Stimulated activated CD8-positive, alpha-beta memory T cell treated with anti-CD3 and anti-CD28 coated beads, Interleukin-4, amount 100 ng/mL, for 48 hours (primary cell): ENCODE results near the gene PUS3.

Experiments used
- DNase-seq: peaks from one replicate; pipeline ENCODE4 v3.0.0-alpha.2; 2020

The PUS3 gene, protein sequence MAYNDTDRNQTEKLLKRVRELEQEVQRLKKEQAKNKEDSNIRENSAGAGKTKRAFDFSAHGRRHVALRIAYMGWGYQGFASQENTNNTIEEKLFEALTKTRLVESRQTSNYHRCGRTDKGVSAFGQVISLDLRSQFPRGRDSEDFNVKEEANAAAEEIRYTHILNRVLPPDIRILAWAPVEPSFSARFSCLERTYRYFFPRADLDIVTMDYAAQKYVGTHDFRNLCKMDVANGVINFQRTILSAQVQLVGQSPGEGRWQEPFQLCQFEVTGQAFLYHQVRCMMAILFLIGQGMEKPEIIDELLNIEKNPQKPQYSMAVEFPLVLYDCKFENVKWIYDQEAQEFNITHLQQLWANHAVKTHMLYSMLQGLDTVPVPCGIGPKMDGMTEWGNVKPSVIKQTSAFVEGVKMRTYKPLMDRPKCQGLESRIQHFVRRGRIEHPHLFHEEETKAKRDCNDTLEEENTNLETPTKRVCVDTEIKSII

DNA sequence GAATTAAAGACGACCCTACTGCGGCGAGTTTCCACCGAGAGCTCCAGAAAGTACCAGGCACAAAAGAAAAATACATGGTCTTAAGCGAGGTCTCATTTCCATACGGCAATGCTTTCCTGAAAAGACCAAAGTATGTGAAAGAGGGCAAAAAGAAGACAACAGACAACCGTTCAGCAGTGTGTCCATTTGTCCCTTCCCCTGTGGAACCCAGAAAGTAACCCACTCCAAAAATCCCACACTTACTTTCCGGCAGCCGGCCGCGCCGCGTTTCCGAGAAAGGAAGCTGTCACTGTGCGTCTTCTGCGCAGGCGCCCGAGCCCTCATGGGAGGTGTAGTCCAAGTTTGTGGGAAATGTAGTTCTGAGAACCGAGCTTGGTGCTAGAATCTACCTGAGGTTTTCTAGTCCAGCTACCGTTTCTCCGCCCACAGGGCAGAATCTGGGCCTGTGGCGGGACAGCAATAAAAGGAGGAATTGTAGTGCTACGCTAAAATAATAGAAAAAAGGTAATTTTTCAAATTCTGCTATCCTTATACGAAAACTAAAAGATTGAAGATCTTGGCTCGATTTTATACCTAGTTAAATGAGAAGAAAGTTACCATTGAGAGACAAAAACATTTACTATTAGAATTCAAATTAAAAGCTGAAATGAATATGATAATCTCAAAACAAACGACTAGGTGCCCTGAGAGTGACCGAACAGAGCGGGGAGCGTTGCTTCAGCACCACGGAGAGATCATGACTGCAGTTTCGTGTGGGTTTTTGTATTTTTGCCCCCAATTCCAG is at the start of gene PUS3:
Gene PUS3, minus strand, starts transcription at position 280 of the 784 bp plus-strand sequence. CDS start 6,922 bp downstream, outside the sequence.
- peak; percentile 93 for DNase-seq

GRCh38 chr11:125952559-125952958 is 49.6 kb upstream of the PUS3 start:
- DNase-seq: no peak

DNA sequence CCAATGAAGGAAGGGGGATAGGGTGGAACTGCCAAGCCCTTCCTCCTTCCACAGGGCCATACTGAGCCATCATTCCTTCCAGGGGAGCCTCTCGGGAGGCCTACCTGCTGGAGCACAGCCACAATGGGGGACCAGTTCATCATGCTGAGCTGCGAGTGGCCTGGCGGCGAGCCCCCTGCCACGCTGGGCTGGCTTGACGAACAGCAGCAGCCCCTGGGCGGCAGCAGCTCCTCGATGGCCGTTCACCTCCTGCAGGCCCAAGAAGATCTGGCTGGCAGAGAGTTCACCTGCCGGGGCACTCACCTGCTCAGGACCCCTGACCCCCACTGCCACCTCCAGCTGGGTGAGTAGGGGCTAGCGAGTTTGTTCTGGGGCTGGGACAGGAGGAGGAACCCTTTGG is 48.7 kb upstream of the PUS3 start:
- no peak for DNase-seq

DNA sequence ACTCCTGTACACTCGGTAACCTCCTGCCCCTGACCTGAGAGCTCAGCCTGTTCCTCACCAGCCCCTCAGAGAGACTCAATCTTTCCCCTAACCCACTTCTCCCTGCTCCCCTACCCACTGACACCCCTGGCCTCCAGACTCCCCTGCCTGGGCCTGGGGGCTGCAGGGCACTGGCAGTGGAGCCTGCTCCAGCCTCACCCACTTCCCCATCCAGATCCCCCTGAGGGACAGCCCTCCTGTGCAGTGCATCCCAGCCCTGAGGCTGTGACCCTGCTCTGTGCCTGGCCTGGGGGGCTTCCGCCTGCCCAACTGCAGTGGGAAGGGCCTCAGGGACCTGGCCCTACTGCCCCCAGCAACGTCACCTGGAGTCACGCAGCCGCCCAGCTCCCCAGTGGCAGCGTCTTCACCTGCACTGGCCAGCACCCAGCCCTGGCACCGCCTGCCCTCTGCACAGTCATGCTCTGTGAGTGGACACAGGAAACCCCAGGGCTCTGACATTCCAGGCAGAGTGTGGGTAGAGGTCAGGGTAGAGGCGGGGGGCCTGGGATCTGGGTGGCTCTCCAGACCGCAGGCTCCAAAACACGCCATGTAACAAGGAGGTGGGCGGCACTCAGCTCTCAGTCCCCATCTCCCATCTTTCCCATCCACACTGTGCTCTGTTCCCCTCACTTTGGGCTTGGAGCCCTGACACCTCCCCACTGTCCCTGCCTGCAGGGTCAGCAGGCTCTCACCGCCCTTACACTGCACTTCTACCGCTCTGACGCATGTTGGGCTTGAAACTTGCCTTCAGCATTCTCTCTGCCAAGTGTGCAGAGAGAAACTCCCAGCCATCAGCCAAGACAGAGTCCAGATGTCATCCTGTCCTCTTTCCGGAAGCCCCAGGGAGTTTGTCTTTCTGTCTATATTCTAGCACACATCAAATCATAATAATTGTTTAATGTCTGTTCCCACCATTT is 48.0 kb upstream of the PUS3 start:
- no peak for DNase-seq

GRCh38 chr11:125950178-125950490 is 47.1 kb upstream of the PUS3 start:
- no peak for DNase-seq

- DNase-seq: no peak
These were observed 46.5 kb upstream of the PUS3 start for GRCh38 chr11:125949271-125950177.

DNA sequence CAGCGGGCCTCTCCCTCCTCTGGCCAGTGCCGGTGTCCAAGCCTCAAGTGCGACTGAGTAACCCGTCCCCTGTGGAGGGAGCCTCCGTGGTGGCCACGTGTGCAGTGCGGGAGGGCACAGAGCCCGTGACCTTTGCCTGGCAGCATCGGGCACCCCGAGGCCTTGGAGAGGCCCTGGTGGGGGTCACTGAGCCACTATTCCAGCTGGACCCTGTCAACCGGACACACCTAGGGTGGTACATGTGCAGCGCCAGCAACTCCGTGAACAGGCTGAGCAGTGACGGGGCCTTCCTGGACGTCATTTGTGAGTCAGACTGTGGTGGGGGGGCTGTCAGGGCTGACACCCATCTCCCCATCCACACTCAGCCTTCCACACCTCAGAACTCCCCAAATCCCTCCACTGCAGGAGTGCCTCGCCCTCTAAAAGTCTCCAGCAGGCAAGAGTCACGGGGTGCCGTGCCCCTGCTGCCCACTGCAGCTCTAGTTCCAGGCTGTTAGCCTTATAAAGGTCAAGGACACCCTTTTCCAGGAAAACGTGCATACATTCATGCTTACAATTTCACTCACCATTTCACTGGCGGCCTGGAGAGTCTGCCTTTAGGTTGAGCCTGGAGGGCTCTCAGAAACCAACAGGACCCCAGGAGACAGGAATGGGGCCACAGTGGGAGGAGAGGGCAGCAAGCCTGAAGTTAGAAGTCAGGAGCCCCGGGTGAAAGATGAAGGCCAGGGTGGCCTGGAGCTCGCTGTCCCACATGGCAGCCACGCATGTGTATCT is 45.5 kb upstream of the PUS3 start:
- no peak for DNase-seq

DNA sequence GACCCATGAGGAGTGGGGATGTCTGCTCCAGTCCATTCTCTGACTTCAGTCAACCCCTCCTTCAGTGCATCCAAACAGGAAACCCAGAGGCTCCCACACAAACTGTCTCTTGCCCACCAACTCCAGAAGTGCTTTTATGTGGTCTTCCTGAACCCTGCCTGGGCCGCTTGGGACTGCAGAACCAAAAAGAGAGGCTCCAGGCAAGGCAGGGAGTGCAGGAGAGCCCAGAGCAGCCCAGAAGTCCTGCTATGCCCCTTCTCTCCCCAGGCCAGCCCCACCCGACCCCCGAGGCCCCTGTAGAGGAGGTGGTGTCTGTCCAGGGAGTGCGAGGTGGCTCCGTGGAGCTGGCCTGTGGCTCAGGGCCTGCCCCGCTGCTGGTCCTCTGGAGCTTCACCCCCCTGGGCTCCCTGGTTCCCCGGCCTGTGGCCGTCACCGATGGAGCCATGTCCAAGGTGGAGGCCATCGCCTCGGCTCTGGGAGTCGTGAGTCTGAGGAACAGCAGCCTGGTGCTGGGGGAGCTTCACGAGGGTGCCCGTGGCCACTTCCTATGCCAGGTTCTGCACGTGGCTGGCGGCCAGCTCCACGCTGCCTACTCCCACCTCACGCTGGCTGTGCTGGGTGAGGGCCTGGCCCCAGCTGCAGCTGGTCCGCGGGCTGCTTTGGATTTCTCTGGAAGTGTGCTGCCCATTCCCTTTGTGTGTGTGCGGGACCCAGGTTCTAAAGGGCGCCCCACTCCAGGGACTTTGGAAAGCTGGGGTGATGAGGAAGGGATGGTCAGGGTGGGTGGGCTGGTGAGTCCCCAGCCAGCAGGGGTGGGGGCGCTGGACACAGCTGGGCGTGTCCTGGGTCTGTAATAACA is 44.6 kb upstream of the PUS3 start:
- DNase-seq: no peak

- no peak for DNase-seq
These were observed 43.9 kb upstream of the PUS3 start for GRCh38 chr11:125946712-125947418.

GRCh38 chr11:125945797-125946520 is 43.0 kb upstream of the PUS3 start, which contains the start of gene VSIG10L2:
TSS of gene VSIG10L2 (plus strand) at chr11:125946044. CDS start at chr11:125946056, 12 bp downstream.
- peak; percentile 11 for DNase-seq

- peak; percentile 14 for DNase-seq
These were observed 42.2 kb upstream of the PUS3 start for GRCh38 chr11:125945011-125945796.

GRCh38 chr11:125944350-125945010 is 41.5 kb upstream of the PUS3 start:
- DNase-seq: peak; percentile 6

DNA sequence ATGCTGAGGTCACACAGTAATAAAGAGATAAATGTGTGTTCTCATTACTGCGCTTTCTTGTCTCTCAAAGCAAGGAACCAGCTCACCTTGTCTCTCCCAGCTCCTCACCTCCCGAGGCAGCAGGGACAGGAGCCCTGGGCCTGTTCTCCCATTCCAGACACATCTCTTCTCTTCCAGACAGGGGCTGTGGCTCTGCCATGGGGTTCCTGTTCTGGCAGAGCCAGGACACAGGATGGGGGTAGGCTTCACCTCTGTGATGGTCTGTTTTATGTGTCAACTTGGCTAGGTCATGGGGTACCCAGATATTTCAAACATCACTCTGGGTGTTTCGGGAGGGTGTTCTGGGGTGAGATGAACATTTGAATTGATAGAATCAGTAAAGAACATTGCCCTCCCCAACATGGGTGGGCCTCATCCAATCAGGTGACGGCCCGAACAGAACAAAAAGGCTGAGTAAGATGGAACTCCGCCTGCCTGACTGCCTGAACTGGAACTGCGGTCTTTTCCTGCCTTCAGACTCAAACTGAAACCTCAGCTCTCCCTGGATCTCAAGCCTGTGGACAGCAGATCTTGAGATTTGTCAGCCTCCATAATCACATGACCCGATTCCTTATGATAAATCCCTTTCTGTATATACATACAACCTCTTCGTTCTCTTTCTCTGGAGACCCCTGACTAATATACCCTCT is 40.8 kb upstream of the PUS3 start:
- DNase-seq: peak; percentile 10

- DNase-seq: peak; percentile 18
These were observed 39.9 kb upstream of the PUS3 start for GRCh38 chr11:125942771-125943428.
